Hematopoietic multipotent progenitor cell treated with erythropoietin and hydrocortisone succinate and interleukin-3 and kit ligand, for 4 days (in vitro differentiated cells): Measurements from ENCODE around the gene ATPAF1.
A peak's percentile ranks its signal among the peaks of the same experiment; 100 is the strongest.

Experiments
- DNase-seq: peaks from one replicate; pipeline ENCODE4 v3.0.0-alpha.2; 2015

ATPAF1 gene

DNA sequence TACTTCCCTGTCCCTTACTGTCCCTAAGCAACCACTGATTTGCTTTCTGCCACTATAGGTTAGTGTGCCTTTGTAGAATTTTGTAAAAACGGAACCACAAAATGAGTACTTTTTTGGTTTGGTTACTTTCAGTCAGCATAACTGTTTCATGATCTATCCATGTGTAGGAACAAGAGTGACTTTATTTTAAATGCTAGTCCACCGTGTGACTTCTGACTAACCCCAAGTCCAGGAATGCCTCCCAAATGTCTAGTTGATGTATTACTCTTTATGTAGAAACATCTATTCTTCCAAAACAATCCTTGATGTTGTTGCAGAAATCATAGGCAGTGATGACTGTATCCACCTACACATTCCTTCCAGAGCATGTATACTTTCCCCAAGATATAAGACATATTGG lies 21.3 kb downstream of the ATPAF1 start:
- DNase-seq, result no peak

GRCh38 chr1:46646331-46646730 lies 21.8 kb downstream of the ATPAF1 start:
- DNase-seq, result no peak

DNA sequence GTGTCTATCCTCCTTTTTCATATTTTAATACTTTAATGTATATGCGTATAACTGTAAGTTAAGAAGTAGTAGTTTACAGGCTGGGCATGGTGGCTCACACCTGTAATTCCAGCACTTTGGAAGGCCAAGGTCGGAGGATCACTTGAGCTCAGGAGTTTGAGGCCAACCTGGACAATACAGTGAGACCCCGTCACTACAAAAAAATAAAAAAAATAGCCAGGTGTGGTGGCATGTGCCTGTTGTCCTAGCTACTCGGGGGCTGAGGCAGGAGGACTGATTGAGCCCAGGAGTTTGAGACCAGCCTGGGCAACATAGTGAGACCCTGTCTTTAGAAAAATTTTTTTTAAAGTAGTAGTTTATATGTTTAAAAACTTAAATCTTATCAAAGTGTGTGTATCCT lies 22.3 kb downstream of the ATPAF1 start:
- DNase-seq, result no peak

GRCh38 chr1:46643368-46643775 lies 24.8 kb downstream of the ATPAF1 start:
- DNase-seq, result no peak

- peak; percentile 69 for DNase-seq
Observed at GRCh38 chr1:46642115-46642680, 26.0 kb downstream of the ATPAF1 start.

DNA sequence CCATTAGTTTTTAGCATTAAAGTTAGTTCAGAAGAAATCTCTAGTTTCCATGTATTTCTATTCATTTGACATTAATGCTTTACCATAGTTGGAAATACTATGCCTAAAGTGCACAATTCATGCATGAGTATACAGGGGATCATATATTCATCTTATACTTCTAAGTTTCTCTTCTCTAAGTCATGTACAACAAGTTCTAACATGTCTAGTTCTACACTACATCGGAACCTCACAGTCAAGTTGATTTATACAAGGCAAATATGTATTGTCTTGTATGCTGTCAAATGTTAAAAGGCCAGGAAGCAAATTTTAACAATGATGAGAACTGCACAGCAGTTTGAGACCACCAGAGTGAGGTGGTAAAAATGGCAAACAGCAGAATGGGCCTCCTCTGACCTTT lies 28.6 kb downstream of the ATPAF1 start:
- DNase-seq, result no peak

GRCh38 chr1:46638921-46639320 lies 29.2 kb downstream of the ATPAF1 start:
- DNase-seq, result no peak

- no peak for DNase-seq
Observed at GRCh38 chr1:46637444-46638083, 30.6 kb downstream of the ATPAF1 start.

DNA sequence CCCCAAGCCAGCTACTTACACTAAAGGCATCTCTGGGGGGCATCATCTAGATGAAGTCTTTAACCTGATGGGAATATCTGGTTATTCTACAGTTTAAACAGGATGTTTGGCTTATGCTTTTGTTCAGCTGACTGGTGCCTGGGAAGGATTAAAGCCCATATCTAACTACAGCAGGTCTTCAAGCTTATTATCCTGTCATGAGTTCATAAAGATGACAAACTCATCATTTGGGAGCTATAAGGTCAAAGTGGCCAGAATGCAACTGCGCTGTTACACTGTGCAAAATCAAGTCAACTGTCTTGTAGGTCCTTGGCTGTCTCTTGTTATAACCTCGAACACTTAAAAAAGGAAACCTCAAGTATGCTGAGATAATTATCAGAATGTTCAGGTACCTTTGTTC lies 33.0 kb downstream of the ATPAF1 start:
- no peak for DNase-seq

- no peak for DNase-seq
Observed at GRCh38 chr1:46630719-46631118, 37.4 kb downstream of the ATPAF1 start.

- DNase-seq, result peak; percentile 58
Observed at GRCh38 chr1:46623743-46624644, 44.2 kb downstream of the ATPAF1 start.

DNA sequence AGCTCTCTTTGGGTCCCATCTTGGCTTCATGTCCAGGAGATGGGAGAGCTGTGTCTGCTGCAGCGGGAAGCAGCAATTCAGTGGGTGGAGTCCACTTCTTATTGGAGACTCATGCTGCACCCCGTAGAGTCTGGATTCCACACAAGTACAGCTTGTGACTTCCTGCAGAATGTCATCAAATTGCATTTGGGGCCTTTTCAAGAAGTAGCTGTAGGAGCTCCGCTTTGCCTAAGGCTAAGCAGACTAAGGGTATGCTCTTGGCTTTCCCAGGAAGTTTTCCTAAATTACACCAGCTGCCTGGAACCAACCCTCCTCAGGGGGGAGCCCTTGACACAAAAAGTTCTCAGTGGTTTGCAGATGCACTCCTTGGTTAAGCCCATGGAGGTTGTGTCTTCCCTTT lies 45.8 kb downstream of the ATPAF1 start:
- DNase-seq, result peak; percentile 59

- DNase-seq, result no peak
Observed at GRCh38 chr1:46621930-46622329, 46.2 kb downstream of the ATPAF1 start.

- peak; percentile 64 for DNase-seq
Observed at GRCh38 chr1:46619656-46620258, 48.4 kb downstream of the ATPAF1 start.

GRCh38 chr1:46618754-46619415 lies 49.3 kb downstream of the ATPAF1 start:
- no peak for DNase-seq

DNA sequence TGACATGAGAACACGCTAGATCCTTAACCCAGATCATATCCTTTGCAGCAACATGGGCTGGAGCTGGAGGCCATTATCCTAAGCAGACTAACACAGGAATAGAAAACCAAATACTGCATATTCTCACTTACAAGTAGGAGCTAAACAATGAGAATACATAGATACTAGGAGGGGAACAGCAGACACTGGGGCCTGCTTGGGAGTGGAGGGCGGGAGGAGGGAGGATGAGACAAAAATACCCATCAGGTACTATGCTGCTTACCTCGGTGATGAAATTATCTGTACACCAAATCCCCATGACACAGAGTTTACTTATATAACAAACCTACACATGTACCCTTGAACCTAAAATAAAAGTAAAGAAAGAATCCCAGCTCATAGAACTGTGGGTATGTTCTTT lies 50.3 kb downstream of the ATPAF1 start:
- no peak for DNase-seq

DNA sequence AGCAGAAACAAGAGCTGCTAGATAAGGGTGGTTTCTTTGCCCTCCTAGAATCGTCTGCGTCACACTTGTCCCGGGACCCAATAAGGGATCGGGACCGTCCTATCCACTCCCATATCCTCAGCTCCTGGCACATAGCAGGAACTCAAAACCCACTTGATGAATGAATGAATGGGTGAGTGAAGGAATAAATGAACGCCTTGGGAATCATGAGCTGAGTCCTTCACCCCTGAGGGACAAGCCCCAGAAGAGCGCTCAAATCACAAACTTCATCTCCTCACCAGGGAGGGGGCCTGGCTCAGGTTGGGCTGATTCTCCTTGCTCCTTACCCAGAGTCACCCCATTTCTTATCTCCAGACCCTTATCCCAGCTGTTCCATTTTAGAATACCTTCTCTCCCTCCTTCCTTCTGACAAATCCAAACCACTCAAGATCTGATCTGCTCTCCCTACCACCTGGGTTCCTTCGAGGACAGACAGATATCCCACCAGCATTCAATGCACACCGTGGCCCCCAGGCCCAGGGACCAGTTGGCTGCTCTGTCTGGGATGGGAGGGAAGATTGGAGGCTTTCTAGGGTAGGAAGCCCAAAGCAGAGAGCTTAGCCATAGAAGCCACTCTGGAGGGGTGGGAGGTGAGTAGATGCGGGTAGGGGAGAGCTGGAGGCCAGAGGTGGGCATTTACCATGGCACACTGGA lies 50.9 kb downstream of the ATPAF1 start:
- DNase-seq, result no peak

DNA sequence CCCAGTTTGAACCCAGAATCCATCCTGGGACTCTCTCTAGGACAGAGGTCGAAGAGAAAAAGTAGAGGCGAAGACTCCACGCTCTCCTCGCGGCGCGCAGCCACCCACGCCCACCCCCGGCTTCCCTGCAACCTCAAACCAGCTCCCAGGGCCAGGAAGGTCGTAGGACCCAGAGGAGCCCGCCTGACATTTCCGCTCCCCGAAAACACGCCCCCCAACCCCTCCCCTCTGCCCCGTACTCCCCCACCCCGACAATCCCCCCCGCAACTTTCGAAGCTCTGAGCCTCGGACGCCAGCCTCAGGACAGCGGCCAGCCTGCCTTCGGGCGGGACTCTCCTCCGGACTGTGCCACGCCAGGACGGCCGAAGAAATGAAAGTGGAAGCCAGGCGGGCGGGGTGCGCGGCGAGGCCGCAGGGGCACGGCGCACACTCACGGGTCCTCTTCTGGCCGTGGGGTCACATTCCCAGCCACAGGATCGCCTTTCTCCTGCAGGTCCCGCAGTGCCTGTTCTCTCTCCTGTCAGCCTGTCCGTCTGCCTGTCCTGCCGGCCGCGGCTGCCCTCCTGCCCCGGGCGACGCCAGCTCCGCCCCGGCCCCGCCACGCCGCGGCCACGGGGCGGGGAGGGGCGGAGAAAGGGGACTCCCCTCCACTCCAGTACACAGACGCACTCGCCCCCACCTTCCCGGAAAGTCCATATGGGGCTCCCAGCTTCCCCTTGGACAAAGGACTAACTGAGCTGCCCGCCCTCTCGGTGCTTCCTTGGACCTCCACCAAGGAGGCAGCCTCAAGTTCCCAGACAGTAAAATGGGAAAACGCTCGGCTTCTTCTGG lies 51.7 kb downstream of the ATPAF1 start, which contains the start of gene MOB3C:
Gene MOB3C, minus strand, starts transcription at position 535 of the 831 bp plus-strand sequence. CDS start 3,490 bp downstream, outside the sequence.
- peak; percentile 72 for DNase-seq

DNA sequence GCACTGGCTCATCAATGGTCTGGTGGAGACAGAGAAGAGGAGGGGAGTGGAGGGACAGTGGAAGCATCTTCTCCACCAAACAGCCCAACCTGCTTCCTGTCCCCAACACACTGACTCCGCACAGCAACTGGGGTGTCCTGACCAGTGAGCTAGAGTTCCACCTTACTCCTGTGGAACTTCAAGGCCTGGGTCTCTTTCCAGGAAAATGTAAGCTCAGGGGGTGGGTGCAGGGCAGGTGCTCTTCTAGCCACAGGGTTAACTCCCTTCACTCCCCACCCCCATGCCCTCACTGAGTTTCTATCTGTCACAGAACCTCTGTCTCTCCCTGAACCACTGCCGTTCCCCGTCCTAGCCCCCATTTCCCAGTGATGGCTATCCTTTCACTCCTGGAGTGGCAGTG lies 52.4 kb downstream of the ATPAF1 start:
- no peak for DNase-seq

GRCh38 chr1:46615088-46615487 lies 53.1 kb downstream of the ATPAF1 start:
- DNase-seq, result no peak

DNA sequence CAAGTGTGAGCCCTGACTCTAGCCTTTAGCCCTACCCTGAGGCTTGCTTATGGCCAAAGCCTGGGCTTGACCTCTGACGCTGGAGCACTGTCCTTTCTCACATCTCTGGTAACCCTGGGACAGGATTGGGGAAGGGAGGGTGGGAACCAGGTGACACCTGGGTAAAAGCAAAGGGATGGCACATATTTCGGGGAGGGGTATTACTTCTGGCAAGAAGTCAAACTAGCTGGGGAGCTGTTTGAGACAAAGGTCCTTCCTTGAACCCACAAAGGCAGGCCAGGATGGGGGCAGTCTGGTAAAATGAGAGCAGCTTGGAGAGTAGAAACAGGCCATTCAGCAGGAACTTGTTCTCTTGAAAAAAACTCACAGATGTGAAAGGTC lies 53.6 kb downstream of the ATPAF1 start:
- DNase-seq, result no peak
